Right lobe of liver (tissue), 6 donors: ENCODE measurements around the gene KCNIP3. TPM values are rescaled to one million over a fixed set of nuclear protein-coding genes. Genes with fewer than 3 reads are reported as not detected.

ENCODE experiments used
- ATAC-seq, 4 donors: fragments of 200-7000 bp; cut with Tn5 transposase; one replicate each; pipeline ENCODE4 v1.9.1; 2020; ENCODE audit warnings: mild to moderate bottlenecking in 4 of 4, moderate library complexity in 4 of 4
- DNase-seq, 3 donors: peaks; one replicate each; pipeline ENCODE4 v3.0.0-alpha.2; 2020
- H3K27ac ChIP-seq, 3 donors: fragments of 200-600 bp; one replicate each; pipeline ENCODE4 v1.8.0; 2022
- H3K27me3 ChIP-seq, 2 donors: fragments of 200-600 bp; one replicate each; pipeline ENCODE4 v1.8.0; 2022
- H3K36me3 ChIP-seq, 4 donors: fragments of 200-600 bp; sonication (generic) in 1 of 4; one replicate each; pipeline versions ENCODE4 v1.5.1 to v1.8.0; 2017 to 2022; ENCODE audit warnings: control low read depth in 1 of 4
- H3K4me1 ChIP-seq, 4 donors: fragments of 200-600 bp; sonication (generic) in 1 of 4; one replicate each; pipeline versions ENCODE4 v1.5.1 to v1.8.0; 2017 to 2022; ENCODE audit warnings: control low read depth in 1 of 4
- H3K4me3 ChIP-seq, 3 donors: fragments of 200-600 bp; one replicate each; pipeline ENCODE4 v1.8.0; 2022
- H3K9me3 ChIP-seq, 4 donors: fragments of 200-600 bp; sonication (generic) in 1 of 4; one replicate each; pipeline versions ENCODE4 v1.5.1 to v1.8.0; 2017 to 2022; ENCODE audit warnings: control low read depth in 1 of 4
- CTCF ChIP-seq, 4 donors: fragments of 200-600 bp in 3 of 4; fragments of 450-650 bp in 1 of 4; IDR thresholded peaks; one replicate each; pipeline versions ENCODE4 v1.5.1 to v1.8.0; 2016 to 2022; ENCODE audit warnings: antibody characterized with exemption in 4 of 4, mild to moderate bottlenecking in 2 of 4
- POLR2A ChIP-seq: fragments of 450-650 bp; IDR thresholded peaks from one replicate; pipeline ENCODE4 v1.6.1; 2017; ENCODE audit warnings: antibody characterized with exemption, mild to moderate bottlenecking
- WGBS: methylation state at CpG from one replicate; pipeline ENCODE4 v1.1.6; 2018; ENCODE audit warnings: low coverage, low lambda C conversion rate; ENCODE audit not compliant: insufficient coverage; ENCODE audit errors: missing lambda C conversion rate; 5-methylcytosine and 5-hydroxymethylcytosine counted together
- intact Hi-C, 2 donors: fragments of 100-400 bp; cut with DNase I; formaldehyde crosslinking; loops; one replicate each; pipeline versions ENCODE4 v1.11.2 to v1.14.1; 2022
- total RNA-seq, 6 experiments: library from RNA; depleted of rRNA in 2 of 6; stranded (reverse); fragments of >200 nt in 2 of 6; fragmentation: NEBNext Ultra II Directional in 3 of 6; extraction: Animal tissue kit (Norgen Biotek cat#: 25700) in 3 of 6; gene quantifications; one replicate each; pipeline versions ENCODE4 v1.1.0 to v1.2.4, GENCODE V29; 2016 to 2023
- donor health status: DM: no; HTN: yes; CAD: no.
- donor health status: DM: no; HTN: no; CAD: no.
- donor health status: DM: no; HTN: no; CAD: no.
- donor health status: DM: no; HTN: yes; CAD: no.
- donor health status: DM: no; HTN: yes; CAD: no.

Gene KCNIP3
- total RNA-seq, 6 experiments from 2014 or later: 0.46 to 3.3 (median 1.2) TPM

- H3K4me1 ChIP-seq: no peaks in the 10 kb centered on the region
- H3K36me3 ChIP-seq: no peaks in the 10 kb centered on the region
- H3K27me3 ChIP-seq: no peaks in the 10 kb centered on the region
- TF ChIP-seq POLR2A (no peak), CTCF (IDR thresholded peaks at IDR 0.05) (no peak)
- no peaks in the 10 kb centered on the region for H3K9me3 ChIP-seq
- DNase-seq: peak in 1 of 3 donors; percentile 28
- ATAC-seq: no peak
- H3K4me3 ChIP-seq: no peak overlapping the region
- H3K27ac ChIP-seq: no peak overlapping the region
- no CpG with 5 or more reads among the region's 11 CpGs for WGBS
- intact Hi-C loops: no loop called here
Observed at GRCh38 chr2:95374451-95374920, 77.3 kb downstream of the KCNIP3 start.

GRCh38 chr2:95374921-95375471 lies 77.8 kb downstream of the KCNIP3 start:
- no peak overlapping the region for H3K27ac ChIP-seq
- intact Hi-C loops: no loop called here
- no peaks in the 10 kb centered on the region for H3K4me1 ChIP-seq
- H3K9me3 ChIP-seq: no peaks in the 10 kb centered on the region
- H3K4me3 ChIP-seq: no peak overlapping the region
- ATAC-seq (no peak), DNase-seq (peak in 1 of 3 donors; percentile 38)
- 20% methylated on average over 1 of the region's 15 CpGs for WGBS
- no peaks in the 10 kb centered on the region for H3K36me3 ChIP-seq
- no peak for TF ChIP-seq CTCF (IDR thresholded peaks at IDR 0.05)
- no peaks in the 10 kb centered on the region for H3K27me3 ChIP-seq

- TF ChIP-seq CTCF (IDR thresholded peaks at IDR 0.05) (no peak), POLR2A (no peak)
- WGBS: 77% methylated on average over 3 of the region's 21 CpGs
- peak in 1 of 3 donors; percentile 27 for DNase-seq
Observed at GRCh38 chr2:95375532-95376150, 78.5 kb downstream of the KCNIP3 start.

GRCh38 chr2:95376311-95377215 lies 79.4 kb downstream of the KCNIP3 start:
- Histone ChIP-seq H3K27me3 (no peaks in the 10 kb centered on the region), H3K4me3 (no peak overlapping the region), H3K27ac (no peak overlapping the region), H3K36me3 (no peaks in the 10 kb centered on the region), H3K9me3 (no peaks in the 10 kb centered on the region), H3K4me1 (no peaks in the 10 kb centered on the region)
- WGBS: 90% methylated on average over 12 of the region's 22 CpGs
- DNase-seq (peak in 1 of 3 donors; percentile 22), ATAC-seq (no peak)
- no peak for TF ChIP-seq POLR2A
- TF ChIP-seq CTCF (IDR thresholded peaks at IDR 0.05): no peak
- intact Hi-C loops: no loop called here

More at GRCh38 chr2:95375532-95376150, 78.5 kb downstream of the KCNIP3 start:
- H3K27me3 ChIP-seq: no peaks in the 10 kb centered on the region
- no peak overlapping the region for H3K4me3 ChIP-seq
- H3K27ac ChIP-seq: no peak overlapping the region
- intact Hi-C loops: no loop called here
- no peaks in the 10 kb centered on the region for H3K9me3 ChIP-seq
- no peaks in the 10 kb centered on the region for H3K36me3 ChIP-seq
- ATAC-seq: no peak
- H3K4me1 ChIP-seq: no peaks in the 10 kb centered on the region
